ENCODE data around the gene DOCK1. TPM values are rescaled to one million over a fixed set of nuclear protein-coding genes. Genes with fewer than 3 reads are reported as not detected.

The DOCK1 gene
- total RNA-seq, 1 donor, result 99.7 TPM

- TF ChIP-seq CTCF (IDR thresholded peaks at IDR 0.05; ENCODE audit: insufficient read depth, low read depth, low read length), result no peak
- H3K4me3 ChIP-seq (ENCODE audit: low read depth, low read length), result no peak overlapping the region
- DNase-seq (ENCODE audit: low read depth), result peak; percentile 16
Observed at GRCh38 chr10:127149501-127150081, 244.4 kb downstream of the DOCK1 start.

- DNase-seq (ENCODE audit: low read depth), result peak; percentile 11
- no peak overlapping the region for H3K4me3 ChIP-seq (ENCODE audit: low read depth, low read length)
- TF ChIP-seq CTCF (IDR thresholded peaks at IDR 0.05; ENCODE audit: insufficient read depth, low read depth, low read length), result no peak
Observed at GRCh38 chr10:127150136-127150535, 244.9 kb downstream of the DOCK1 start.

GRCh38 chr10:127151541-127151940 is 246.3 kb downstream of the DOCK1 start:
- TF ChIP-seq CTCF (IDR thresholded peaks at IDR 0.05; ENCODE audit: insufficient read depth, low read depth, low read length), result no peak
- no peak overlapping the region for H3K4me3 ChIP-seq (ENCODE audit: low read depth, low read length)
- no peak for DNase-seq (ENCODE audit: low read depth)

- no peak for DNase-seq (ENCODE audit: low read depth)
- no peak overlapping the region for H3K4me3 ChIP-seq (ENCODE audit: low read depth, low read length)
- TF ChIP-seq CTCF (IDR thresholded peaks at IDR 0.05; ENCODE audit: insufficient read depth, low read depth, low read length), result no peak
Observed at GRCh38 chr10:127151981-127152699, 246.9 kb downstream of the DOCK1 start.

GRCh38 chr10:127153181-127153580 is 248.0 kb downstream of the DOCK1 start:
- DNase-seq (ENCODE audit: low read depth), result peak; percentile 83
- TF ChIP-seq CTCF (IDR thresholded peaks at IDR 0.05; ENCODE audit: insufficient read depth, low read depth, low read length), result no peak
- H3K4me3 ChIP-seq (ENCODE audit: low read depth, low read length), result no peak overlapping the region

- TF ChIP-seq CTCF (IDR thresholded peaks at IDR 0.05; ENCODE audit: insufficient read depth, low read depth, low read length), result no peak
- no peak for DNase-seq (ENCODE audit: low read depth)
- no peak overlapping the region for H3K4me3 ChIP-seq (ENCODE audit: low read depth, low read length)
Observed at GRCh38 chr10:127154831-127155620, 249.8 kb downstream of the DOCK1 start.

Measured in fibroblast of villous mesenchyme (primary cell).